Adipose tissue (tissue), 3 donors: ENCODE measurements around the gene STMND1. TPM values are rescaled to one million over a fixed set of nuclear protein-coding genes. Genes with fewer than 3 reads are reported as not detected.

Experiments used
- H3K27ac ChIP-seq: one replicate; pipeline ENCODE4 v1.5.1; 2013; ENCODE audit warnings: low read depth, low read length
- WGBS, 3 donors: extraction: QIAGEN DNeasy Blood & Tissue Kit; methylation state at CpG; one replicate each; pipeline ENCODE4 v1.1.7; 2013; 5-methylcytosine and 5-hydroxymethylcytosine counted together
- polyA plus RNA-seq, 3 donors: library from polyadenylated mRNA; stranded (reverse); fragments of 200-250 nt; gene quantifications; one replicate each; pipeline ENCODE4 v1.2.3, GENCODE V29; 2013
- donor health status: healthy with polysubstance abuse.
- donor health status: Bipolar disorder and iron deficiency.
- donor health status: healthy.

Gene STMND1
- polyA plus RNA-seq, 3 donors = 3.0 TPM; not detected in 2

- 50 to 90% (median 90%) methylated on average over 3 of the region's 3 CpGs for WGBS, 3 donors
- no peak overlapping the region for H3K27ac ChIP-seq
Observed at GRCh38 chr6:17151888-17152287, 50.0 kb downstream of the STMND1 start.

- no peak overlapping the region for H3K27ac ChIP-seq
Observed at GRCh38 chr6:17152703-17153102, 50.9 kb downstream of the STMND1 start.

GRCh38 chr6:17156112-17156921 lies 54.5 kb downstream of the STMND1 start:
- 34 to 42% (median 34%) methylated on average over 4 of the region's 4 CpGs for WGBS, 3 donors
- H3K27ac ChIP-seq = no peak overlapping the region

GRCh38 chr6:17156966-17157365 lies 55.1 kb downstream of the STMND1 start:
- 69 to 80% (median 76%) methylated on average over 8 of the region's 8 CpGs for WGBS, 3 donors

GRCh38 chr6:17157617-17158016 lies 55.8 kb downstream of the STMND1 start:
- 56 to 83% (median 79%) methylated on average over 2 of the region's 2 CpGs for WGBS, 3 donors

More at GRCh38 chr6:17156966-17157365, 55.1 kb downstream of the STMND1 start:
- H3K27ac ChIP-seq = no peak overlapping the region

GRCh38 chr6:17159240-17159639 lies 57.4 kb downstream of the STMND1 start:
- WGBS, 3 donors = 31 to 74% (median 63%) methylated on average over 5 of the region's 5 CpGs
- H3K27ac ChIP-seq = no peak overlapping the region

More at GRCh38 chr6:17157617-17158016, 55.8 kb downstream of the STMND1 start:
- H3K27ac ChIP-seq = no peak overlapping the region

GRCh38 chr6:17161076-17161475 lies 59.2 kb downstream of the STMND1 start:
- 72 to 91% (median 81%) methylated on average over 2 of the region's 2 CpGs for WGBS, 3 donors
- no peak overlapping the region for H3K27ac ChIP-seq

- 63 to 80% (median 65%) methylated on average over 5 of the region's 5 CpGs for WGBS, 3 donors
- no peak overlapping the region for H3K27ac ChIP-seq
Observed at GRCh38 chr6:17165383-17165782, 63.5 kb downstream of the STMND1 start.

GRCh38 chr6:17167327-17167979 lies 65.6 kb downstream of the STMND1 start:
- no peak overlapping the region for H3K27ac ChIP-seq
- WGBS, 3 donors = 22 to 50% (median 44%) methylated on average over 9 of the region's 9 CpGs

GRCh38 chr6:17169291-17169690 lies 67.4 kb downstream of the STMND1 start:
- WGBS, 3 donors = 70 to 84% (median 81%) methylated on average over 6 of the region's 6 CpGs
- no peak overlapping the region for H3K27ac ChIP-seq

- H3K27ac ChIP-seq = no peak overlapping the region
- WGBS, 3 donors = 92 to 94% (median 93%) methylated on average over 6 of the region's 6 CpGs
Observed at GRCh38 chr6:17169711-17170110, 67.9 kb downstream of the STMND1 start.

GRCh38 chr6:17172836-17173470 lies 71.1 kb downstream of the STMND1 start:
- 57 to 62% (median 60%) methylated on average over 4 of the region's 4 CpGs for WGBS, 3 donors

GRCh38 chr6:17178326-17178725 lies 76.5 kb downstream of the STMND1 start:
- WGBS, 3 donors = 47 to 70% (median 68%) methylated on average over 2 of the region's 2 CpGs
- H3K27ac ChIP-seq = no peak overlapping the region

More at GRCh38 chr6:17172836-17173470, 71.1 kb downstream of the STMND1 start:
- no peak overlapping the region for H3K27ac ChIP-seq

GRCh38 chr6:17178754-17179529 lies 77.1 kb downstream of the STMND1 start:
- WGBS, 3 donors = 62 to 74% (median 70%) methylated on average over 1 of the region's 1 CpG
- H3K27ac ChIP-seq = no peak overlapping the region

- no peak overlapping the region for H3K27ac ChIP-seq
- WGBS, 3 donors = 89 to 96% (median 90%) methylated on average over 5 of the region's 5 CpGs
Observed at GRCh38 chr6:17179530-17180073, 77.8 kb downstream of the STMND1 start.
